Upper lobe of left lung (tissue), 6 donors: Measurements from ENCODE around the gene IPO5. TPM values are rescaled to one million over a fixed set of nuclear protein-coding genes. Genes with fewer than 3 reads are reported as not detected.

ENCODE experiments used
- ATAC-seq, 2 donors: fragments of 200-7000 bp; cut with Tn5 transposase; one replicate each; pipeline ENCODE4 v1.9.1; 2022; ENCODE audit warnings: mild to moderate bottlenecking in 2 of 2, moderate library complexity in 2 of 2; ENCODE audit not compliant: low FRiP score in 2 of 2
- DNase-seq, 2 donors: peaks; one replicate each; pipeline ENCODE4 v3.0.0-alpha.2; 2019 to 2020
- H3K27ac ChIP-seq, 4 donors: fragments of 200-600 bp; sonication (generic); one replicate each; pipeline ENCODE4 v1.5.1; 2016 to 2019
- H3K27me3 ChIP-seq, 4 donors: fragments of 200-600 bp; sonication (generic); one replicate each; pipeline ENCODE4 v1.5.1; 2017 to 2019
- H3K36me3 ChIP-seq, 4 donors: fragments of 200-600 bp; sonication (generic); one replicate each; pipeline ENCODE4 v1.5.1; 2016 to 2019
- H3K4me1 ChIP-seq, 4 donors: fragments of 200-600 bp; sonication (generic); one replicate each; pipeline ENCODE4 v1.5.1; 2018 to 2019
- H3K4me3 ChIP-seq, 4 donors: fragments of 200-600 bp; sonication (generic); one replicate each; pipeline ENCODE4 v1.5.1; 2017 to 2019; ENCODE audit warnings: mild to moderate bottlenecking in 2 of 4, moderate library complexity in 1 of 4
- H3K9me3 ChIP-seq, 4 donors: fragments of 200-600 bp; sonication (generic); one replicate each; pipeline ENCODE4 v1.5.1; 2018 to 2019
- EP300 ChIP-seq, 4 donors: sonication (generic); formaldehyde crosslinking; IDR thresholded peaks; one replicate each; pipeline ENCODE4 v1.5.1; 2017; ENCODE audit warnings: antibody characterized with exemption in 4 of 4, control low read depth in 2 of 4
- POLR2A ChIP-seq, 4 donors: fragments of 450-650 bp; IDR thresholded peaks; one replicate each; pipeline ENCODE4 v1.5.1; 2016 to 2017; ENCODE audit warnings: antibody characterized with exemption in 4 of 4, mild to moderate bottlenecking in 2 of 4
- POLR2AphosphoS5 ChIP-seq, 2 donors: sonication (generic); formaldehyde crosslinking; IDR thresholded peaks; one replicate each; pipeline ENCODE4 v1.5.1; 2017; ENCODE audit warnings: antibody characterized with exemption in 2 of 2
- WGBS, 2 donors: methylation state at CpG; one replicate each; pipeline ENCODE4 v1.1.5; 2017 to 2018; 5-methylcytosine and 5-hydroxymethylcytosine counted together
- total RNA-seq, 6 donors: library from RNA; depleted of rRNA in 4 of 6; stranded (reverse); fragments of >200 nt in 4 of 6; gene quantifications; one replicate each; pipeline versions ENCODE4 v1.1.0 to v1.2.1, GENCODE V29; 2016 to 2021
- TF ChIP-seq, protein P1 (sequence below), 6 experiments: fragments of 450-650 bp in 4 of 6; fragments of 200-600 bp in 2 of 6; sonication (generic) in 2 of 6; IDR thresholded peaks; one replicate each; pipeline ENCODE4 v1.5.1; 2016 to 2019; ENCODE audit warnings: antibody characterized with exemption in 6 of 6
- donor health status: DM: no; HTN: no; CAD: no; lungs with moderate emphysema.
- donor health status: DM: no; HTN: yes; CAD: no; lungs with severe emphysema.

Gene IPO5
- total RNA-seq, 6 donors from 2014 or later: 35.8 to 127 (median 75.6) TPM

GRCh38 chr13:98025480-98026025 lies 72.1 kb downstream of the IPO5 start:
- ATAC-seq: no peak
- Histone ChIP-seq H3K4me3 (no peak overlapping the region), H3K27me3 (no peaks in the 10 kb centered on the region), H3K9me3 (no peaks in the 10 kb centered on the region), H3K4me1 (peaks cover 0 to 5% (median 0%) of the 10 kb centered on the region in 4 donors), H3K36me3 (peaks cover 0 to 25% (median 8%) of the 10 kb centered on the region in 4 donors), H3K27ac (no peak overlapping the region)
- DNase-seq: no peak
- 75 to 92% methylated on average over 7 of the region's 7 CpGs for WGBS, 2 donors
- TF ChIP-seq, protein P1, sequence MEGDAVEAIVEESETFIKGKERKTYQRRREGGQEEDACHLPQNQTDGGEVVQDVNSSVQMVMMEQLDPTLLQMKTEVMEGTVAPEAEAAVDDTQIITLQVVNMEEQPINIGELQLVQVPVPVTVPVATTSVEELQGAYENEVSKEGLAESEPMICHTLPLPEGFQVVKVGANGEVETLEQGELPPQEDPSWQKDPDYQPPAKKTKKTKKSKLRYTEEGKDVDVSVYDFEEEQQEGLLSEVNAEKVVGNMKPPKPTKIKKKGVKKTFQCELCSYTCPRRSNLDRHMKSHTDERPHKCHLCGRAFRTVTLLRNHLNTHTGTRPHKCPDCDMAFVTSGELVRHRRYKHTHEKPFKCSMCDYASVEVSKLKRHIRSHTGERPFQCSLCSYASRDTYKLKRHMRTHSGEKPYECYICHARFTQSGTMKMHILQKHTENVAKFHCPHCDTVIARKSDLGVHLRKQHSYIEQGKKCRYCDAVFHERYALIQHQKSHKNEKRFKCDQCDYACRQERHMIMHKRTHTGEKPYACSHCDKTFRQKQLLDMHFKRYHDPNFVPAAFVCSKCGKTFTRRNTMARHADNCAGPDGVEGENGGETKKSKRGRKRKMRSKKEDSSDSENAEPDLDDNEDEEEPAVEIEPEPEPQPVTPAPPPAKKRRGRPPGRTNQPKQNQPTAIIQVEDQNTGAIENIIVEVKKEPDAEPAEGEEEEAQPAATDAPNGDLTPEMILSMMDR (IDR thresholded peaks at IDR 0.05): no peak
- TF ChIP-seq EP300 (IDR thresholded peaks at IDR 0.05): no peak
- TF ChIP-seq POLR2A (IDR thresholded peaks at IDR 0.05): no peak
- TF ChIP-seq POLR2AphosphoS5 (IDR thresholded peaks at IDR 0.05): no peak

GRCh38 chr13:98026457-98026857 lies 73.0 kb downstream of the IPO5 start:
- Histone ChIP-seq H3K4me1 (peaks cover 0 to 5% (median 0%) of the 10 kb centered on the region in 4 donors), H3K9me3 (no peaks in the 10 kb centered on the region), H3K27ac (no peak overlapping the region), H3K36me3 (peaks cover 0 to 17% (median 4%) of the 10 kb centered on the region in 4 donors), H3K4me3 (no peak overlapping the region), H3K27me3 (no peaks in the 10 kb centered on the region)
- 73 to 86% methylated on average over 2 to 3 of the region's 3 CpGs for WGBS, 2 donors
- DNase-seq (no peak), ATAC-seq (peak in 1 of 2 donors; percentile 32)
- no peak for TF ChIP-seq EP300 (IDR thresholded peaks at IDR 0.05)
- no peak for TF ChIP-seq POLR2A (IDR thresholded peaks at IDR 0.05)
- TF ChIP-seq, protein P1 (IDR thresholded peaks at IDR 0.05): no peak
- TF ChIP-seq POLR2AphosphoS5 (IDR thresholded peaks at IDR 0.05): peak in 1 of 2 donors; percentile 14

DNA sequence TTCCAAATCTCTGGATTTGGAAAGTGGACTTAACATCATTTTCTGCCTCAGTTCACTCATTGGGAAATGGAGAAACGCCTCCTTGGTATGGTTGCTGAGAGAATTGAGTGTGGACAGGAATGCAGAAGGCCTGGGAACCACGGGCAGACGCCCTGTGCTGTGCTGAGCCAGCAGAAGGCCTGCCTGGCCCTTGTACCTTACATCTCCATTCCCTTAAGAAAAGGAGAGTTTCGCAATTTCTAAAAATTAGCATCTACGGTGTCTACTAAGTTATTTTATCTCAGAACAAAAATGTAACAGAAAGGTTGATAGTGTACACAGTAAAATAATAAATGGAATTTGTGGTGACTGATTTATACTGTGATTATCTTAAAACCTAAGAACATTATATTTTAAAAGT lies 78.7 kb downstream of the IPO5 start:
- no peak for ATAC-seq
- H3K27me3 ChIP-seq: no peaks in the 10 kb centered on the region
- 80 to 85% methylated on average over 5 of the region's 5 CpGs for WGBS, 2 donors
- H3K4me1 ChIP-seq: no peaks in the 10 kb centered on the region
- no peak for TF ChIP-seq POLR2A (IDR thresholded peaks at IDR 0.05)
- TF ChIP-seq, protein P1 (IDR thresholded peaks at IDR 0.05): no peak
- TF ChIP-seq POLR2AphosphoS5 (IDR thresholded peaks at IDR 0.05): no peak
- no peak for TF ChIP-seq EP300 (IDR thresholded peaks at IDR 0.05)
- no peaks in the 10 kb centered on the region for H3K36me3 ChIP-seq
- no peak overlapping the region for H3K27ac ChIP-seq
- H3K4me3 ChIP-seq: no peak overlapping the region
- DNase-seq: no peak
- H3K9me3 ChIP-seq: no peaks in the 10 kb centered on the region

GRCh38 chr13:98033277-98034247 lies 80.1 kb downstream of the IPO5 start:
- no peak overlapping the region for H3K27ac ChIP-seq
- DNase-seq (no peak), ATAC-seq (peak in 1 of 2 donors; percentile 19)
- 66 to 67% methylated on average over 19 of the region's 19 CpGs for WGBS, 2 donors
- no peaks in the 10 kb centered on the region for H3K9me3 ChIP-seq
- no peak overlapping the region for H3K4me3 ChIP-seq
- H3K36me3 ChIP-seq: no peaks in the 10 kb centered on the region
- TF ChIP-seq EP300 (IDR thresholded peaks at IDR 0.05) (no peak), POLR2A (IDR thresholded peaks at IDR 0.05) (no peak)
- TF ChIP-seq, protein P1 (IDR thresholded peaks at IDR 0.05): peak in 2 of 6 experiments; percentile 22 to 27
- no peaks in the 10 kb centered on the region for H3K4me1 ChIP-seq
- no peaks in the 10 kb centered on the region for H3K27me3 ChIP-seq
